ENCODE results near the gene CDK14. TPM values are rescaled to one million over a fixed set of nuclear protein-coding genes. Genes with fewer than 3 reads are reported as not detected.

Gene CDK14
- total and polyA plus RNA-seq, 10 of the 15 experiments (the other 5 are each of a cell fraction or from before 2014, with no cell fraction given): 6.5 to 61.3 (median 24.2) TPM

DNA sequence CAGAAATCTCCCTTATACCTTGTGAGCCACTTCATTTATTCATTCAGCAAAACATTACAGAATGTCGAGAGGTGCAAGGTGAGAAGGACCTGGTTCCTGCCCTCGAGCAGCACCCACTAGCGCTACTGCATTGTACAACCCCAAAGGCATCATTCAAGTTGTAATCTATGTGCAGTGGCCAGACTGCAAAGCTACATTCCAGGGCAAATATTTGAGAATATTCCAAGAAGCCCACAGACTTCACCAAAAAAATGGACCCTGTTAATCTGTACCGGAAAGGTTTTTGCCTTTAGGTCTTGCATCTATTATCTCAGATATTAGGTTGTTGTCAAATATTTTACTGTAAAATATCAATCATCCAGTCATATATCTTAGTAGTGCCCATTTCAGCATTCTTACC, 372.8 kb downstream of the CDK14 start:
- no peaks in the 10 kb centered on the region for H3K36me3 ChIP-seq (ENCODE audit: control insufficient read depth in 2 of 2, insufficient read depth in 2 of 2, low read length in 1 of 2)
- ChIA-PET POLR2A (interaction anchor here (1.1 kb wide), 1 partner anchor 116 kb away, joined by 3 read pairs; no protein-coding TSS in a partner anchor), RAD21 (ENCODE audit: unreplicated experiment) (interaction anchor here (0.8 kb wide), 1 partner anchor 254 kb away, joined by 3 read pairs; no protein-coding TSS in a partner anchor), CTCF (no interaction called here), SMC1A (ENCODE audit: uncharacterized antibody, unreplicated experiment) (interaction anchor here (0.8 to 1.1 kb wide), 2 partner anchors 23 to 862 kb away, joined by 3 to 4 read pairs; no protein-coding TSS in a partner anchor)
- WGBS (ENCODE audit: insufficient coverage, insufficient replicate concordance, low lambda C conversion rate, missing lambda C conversion rate): 94% methylated on average over 4 of the region's 4 CpGs
- H4K20me1 ChIP-seq (ENCODE audit: control insufficient read depth, insufficient read depth): no peaks in the 10 kb centered on the region
- H3K9ac ChIP-seq (ENCODE audit: control insufficient read depth, insufficient read depth, low read length): no peak overlapping the region
- no peaks in the 10 kb centered on the region for H3K79me2 ChIP-seq (ENCODE audit: control insufficient read depth, insufficient read depth, low read length)
- BruUV-seq (replicated peaks): no TSS peak
- TF ChIP-seq PAX8 (IDR thresholded peaks at IDR 0.05) (no peak), RAD21 (IDR thresholded peaks at IDR 0.05; ENCODE audit: insufficient read depth, low read depth, low read length) (no peak), YY1 (IDR thresholded peaks at IDR 0.05; ENCODE audit: low read depth, low read length) (no peak), SRF (IDR thresholded peaks at IDR 0.05; ENCODE audit: low read depth in 2 of 2, low read length in 2 of 2) (no peak), ZNF24 (IDR thresholded peaks at IDR 0.05) (no peak)
- TF ChIP-seq, protein P1, sequence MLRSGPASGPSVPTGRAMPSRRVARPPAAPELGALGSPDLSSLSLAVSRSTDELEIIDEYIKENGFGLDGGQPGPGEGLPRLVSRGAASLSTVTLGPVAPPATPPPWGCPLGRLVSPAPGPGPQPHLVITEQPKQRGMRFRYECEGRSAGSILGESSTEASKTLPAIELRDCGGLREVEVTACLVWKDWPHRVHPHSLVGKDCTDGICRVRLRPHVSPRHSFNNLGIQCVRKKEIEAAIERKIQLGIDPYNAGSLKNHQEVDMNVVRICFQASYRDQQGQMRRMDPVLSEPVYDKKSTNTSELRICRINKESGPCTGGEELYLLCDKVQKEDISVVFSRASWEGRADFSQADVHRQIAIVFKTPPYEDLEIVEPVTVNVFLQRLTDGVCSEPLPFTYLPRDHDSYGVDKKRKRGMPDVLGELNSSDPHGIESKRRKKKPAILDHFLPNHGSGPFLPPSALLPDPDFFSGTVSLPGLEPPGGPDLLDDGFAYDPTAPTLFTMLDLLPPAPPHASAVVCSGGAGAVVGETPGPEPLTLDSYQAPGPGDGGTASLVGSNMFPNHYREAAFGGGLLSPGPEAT (IDR thresholded peaks at IDR 0.05; ENCODE audit: low read depth): no peak
- TF ChIP-seq, protein P2, sequence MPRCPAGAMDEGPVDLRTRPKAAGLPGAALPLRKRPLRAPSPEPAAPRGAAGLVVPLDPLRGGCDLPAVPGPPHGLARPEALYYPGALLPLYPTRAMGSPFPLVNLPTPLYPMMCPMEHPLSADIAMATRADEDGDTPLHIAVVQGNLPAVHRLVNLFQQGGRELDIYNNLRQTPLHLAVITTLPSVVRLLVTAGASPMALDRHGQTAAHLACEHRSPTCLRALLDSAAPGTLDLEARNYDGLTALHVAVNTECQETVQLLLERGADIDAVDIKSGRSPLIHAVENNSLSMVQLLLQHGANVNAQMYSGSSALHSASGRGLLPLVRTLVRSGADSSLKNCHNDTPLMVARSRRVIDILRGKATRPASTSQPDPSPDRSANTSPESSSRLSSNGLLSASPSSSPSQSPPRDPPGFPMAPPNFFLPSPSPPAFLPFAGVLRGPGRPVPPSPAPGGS (IDR thresholded peaks at IDR 0.05; ENCODE audit: borderline replicate concordance, insufficient read depth, low read depth, low read length, poor library complexity, severe bottlenecking): no peak
- DNase-seq (ENCODE audit: low read depth, low spot score): no peak
- H3K4me3 ChIP-seq: no peak overlapping the region
- no peak overlapping the region for H3K27ac ChIP-seq (ENCODE audit: control insufficient read depth, insufficient read depth)
- peaks cover 2% of the 10 kb centered on the region; the same call in 2 of the 3 replicates for H3K9me3 ChIP-seq (replicated peaks; ENCODE audit: control insufficient read depth, insufficient read depth, low read length)
- H3K4me2 ChIP-seq (ENCODE audit: control insufficient read depth, insufficient read depth): no peak overlapping the region
- no peak for FAIRE-seq
- H3K4me1 ChIP-seq (ENCODE audit: control insufficient read depth, insufficient read depth, low read length): no peaks in the 10 kb centered on the region
- no peak for ATAC-seq
- intact Hi-C loops (cut with micrococcal nuclease; ENCODE audit: unreplicated experiment): no loop called here
- H2AFZ ChIP-seq (ENCODE audit: control insufficient read depth, low read depth, low read length): no peak overlapping the region
- H3K27me3 ChIP-seq (replicated peaks in 1 of 2; ENCODE audit: control insufficient read depth in 2 of 2, insufficient read depth in 2 of 2, low read length in 1 of 2): no peaks in the 10 kb centered on the region
- in situ Hi-C loops (cut with MboI): no loop called here

Data from GM12878 (cell line).